HPDE6-E6E7 (cell line): ENCODE results near the gene SMARCB1.

Source experiments
- DNase-seq: peaks from one replicate; pipeline ENCODE4 v3.0.0; 2011; ENCODE audit warnings: missing footprints; ENCODE audit errors: extremely low spot score

Gene SMARCB1

DNA sequence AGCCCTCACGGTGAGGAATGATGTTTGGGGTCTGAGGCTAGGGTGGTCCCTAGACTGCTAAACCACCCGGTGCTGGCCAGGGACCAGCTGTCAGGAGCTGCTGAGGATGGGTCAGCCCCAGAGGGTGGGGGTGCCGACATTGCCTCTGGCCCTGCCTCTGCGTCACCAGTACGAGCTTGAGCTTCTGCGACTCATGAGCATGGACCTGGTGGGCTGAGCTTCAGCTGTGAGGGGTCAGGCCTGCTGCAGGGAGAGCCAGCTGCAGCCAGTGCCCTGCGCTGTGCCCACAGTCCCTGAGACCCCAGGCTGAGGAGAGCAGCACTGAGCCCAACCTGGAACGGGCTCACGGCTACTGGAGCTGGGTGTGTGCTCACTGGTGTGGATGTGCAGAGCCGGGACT is 45.0 kb downstream of the SMARCB1 start:
- DNase-seq: no peak

DNA sequence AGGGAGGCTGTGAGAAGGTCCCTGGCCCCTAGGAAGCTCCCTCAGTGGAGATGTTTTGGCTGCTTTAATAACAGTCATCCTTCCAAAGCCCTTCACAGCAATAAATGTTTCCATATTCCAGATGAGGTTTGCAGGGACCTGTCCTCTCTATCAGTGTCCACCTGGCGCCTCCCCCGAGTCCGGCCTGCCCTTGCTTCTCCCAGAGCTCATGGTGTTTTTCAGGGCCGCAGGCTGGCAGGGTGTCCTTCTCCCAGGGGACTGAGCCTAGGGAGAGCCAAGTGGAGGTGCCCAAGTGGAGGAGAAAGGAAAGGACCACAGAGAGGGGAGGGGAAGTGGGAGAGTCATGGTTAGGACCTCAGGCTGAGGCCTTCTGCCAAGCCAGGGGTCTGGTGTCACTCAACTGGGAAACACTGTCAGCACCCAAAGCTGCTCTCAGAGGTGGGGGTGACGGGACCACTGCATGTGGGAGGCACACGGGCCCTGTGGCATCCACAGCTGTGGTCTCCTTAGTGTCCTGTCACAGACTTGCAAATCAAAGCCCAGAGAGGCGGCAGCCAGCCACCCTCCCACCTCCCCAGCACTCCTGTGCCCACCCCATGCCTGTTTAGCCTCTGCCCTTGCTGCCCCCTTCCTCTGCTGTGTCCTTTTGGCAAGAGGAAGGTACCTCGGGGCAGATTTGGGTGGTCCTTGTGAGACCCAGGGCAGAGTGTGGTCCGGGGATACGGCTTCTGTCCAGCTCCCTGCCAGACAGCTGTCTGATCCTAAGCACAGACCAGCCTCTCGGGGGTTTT is 45.7 kb downstream of the SMARCB1 start:
- DNase-seq: no peak

DNA sequence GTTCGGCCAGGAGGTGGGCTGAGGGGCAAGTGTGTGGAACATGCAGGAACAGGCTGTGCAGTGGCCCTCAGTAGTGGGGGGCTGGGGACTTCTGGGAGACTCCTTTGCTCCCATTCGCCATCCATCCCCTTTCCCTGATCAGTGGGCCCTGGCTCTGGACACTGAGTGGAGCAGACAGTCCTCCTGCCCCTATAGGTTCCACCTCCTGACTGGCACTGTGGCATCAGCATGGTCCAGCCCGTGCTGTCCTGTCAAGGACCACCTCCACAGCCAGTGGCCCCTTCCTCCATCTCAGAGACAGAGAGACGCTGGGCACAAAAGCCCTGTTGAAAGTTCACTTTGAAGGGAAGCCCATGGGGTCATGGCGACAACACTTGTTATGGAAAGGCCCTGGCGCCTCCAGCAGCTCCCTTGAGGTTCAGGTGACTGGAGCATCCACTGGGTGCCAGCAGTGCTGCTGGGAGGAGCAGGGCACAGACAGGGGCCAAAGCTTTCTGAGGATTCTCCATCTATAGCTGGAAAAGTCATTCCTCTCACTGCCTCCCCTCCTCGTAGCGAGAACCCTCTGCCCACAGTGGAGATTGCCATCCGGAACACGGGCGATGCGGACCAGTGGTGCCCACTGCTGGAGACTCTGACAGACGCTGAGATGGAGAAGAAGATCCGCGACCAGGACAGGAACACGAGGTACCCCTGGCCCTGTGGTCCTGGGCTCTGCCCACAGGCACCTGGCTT is 46.4 kb downstream of the SMARCB1 start:
- no peak for DNase-seq

DNA sequence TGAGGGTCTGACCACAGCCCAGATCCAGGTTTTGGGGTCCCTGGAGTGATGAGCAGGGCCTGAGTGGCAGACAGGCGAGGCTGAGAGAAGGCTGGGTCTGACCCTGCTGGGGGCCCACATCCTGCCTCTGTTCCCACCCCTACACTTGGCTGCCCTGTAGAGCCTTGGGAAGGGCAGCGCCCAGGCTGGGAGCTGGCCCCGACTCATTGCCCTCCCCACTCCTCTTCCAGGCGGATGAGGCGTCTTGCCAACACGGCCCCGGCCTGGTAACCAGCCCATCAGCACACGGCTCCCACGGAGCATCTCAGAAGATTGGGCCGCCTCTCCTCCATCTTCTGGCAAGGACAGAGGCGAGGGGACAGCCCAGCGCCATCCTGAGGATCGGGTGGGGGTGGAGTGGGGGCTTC is 47.1 kb downstream of the SMARCB1 start:
- no peak for DNase-seq

DNA sequence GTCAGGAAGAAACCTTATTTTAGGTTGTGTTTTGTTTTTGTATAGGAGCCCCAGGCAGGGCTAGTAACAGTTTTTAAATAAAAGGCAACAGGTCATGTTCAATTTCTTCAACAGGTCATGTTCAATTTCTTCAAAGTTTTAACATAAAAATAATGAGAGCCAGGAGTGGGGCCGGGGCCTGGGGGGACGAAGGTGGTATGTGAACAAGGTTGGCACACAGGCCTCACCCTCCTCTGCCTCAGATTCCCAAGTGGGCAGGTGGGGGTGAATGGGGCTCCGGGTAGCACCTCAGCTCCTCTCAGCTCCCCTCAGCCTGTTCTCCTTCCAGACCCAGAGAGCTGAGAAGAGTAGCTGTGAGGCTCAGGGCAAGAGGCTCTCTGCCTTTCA is 47.6 kb downstream of the SMARCB1 start:
- no peak for DNase-seq

DNA sequence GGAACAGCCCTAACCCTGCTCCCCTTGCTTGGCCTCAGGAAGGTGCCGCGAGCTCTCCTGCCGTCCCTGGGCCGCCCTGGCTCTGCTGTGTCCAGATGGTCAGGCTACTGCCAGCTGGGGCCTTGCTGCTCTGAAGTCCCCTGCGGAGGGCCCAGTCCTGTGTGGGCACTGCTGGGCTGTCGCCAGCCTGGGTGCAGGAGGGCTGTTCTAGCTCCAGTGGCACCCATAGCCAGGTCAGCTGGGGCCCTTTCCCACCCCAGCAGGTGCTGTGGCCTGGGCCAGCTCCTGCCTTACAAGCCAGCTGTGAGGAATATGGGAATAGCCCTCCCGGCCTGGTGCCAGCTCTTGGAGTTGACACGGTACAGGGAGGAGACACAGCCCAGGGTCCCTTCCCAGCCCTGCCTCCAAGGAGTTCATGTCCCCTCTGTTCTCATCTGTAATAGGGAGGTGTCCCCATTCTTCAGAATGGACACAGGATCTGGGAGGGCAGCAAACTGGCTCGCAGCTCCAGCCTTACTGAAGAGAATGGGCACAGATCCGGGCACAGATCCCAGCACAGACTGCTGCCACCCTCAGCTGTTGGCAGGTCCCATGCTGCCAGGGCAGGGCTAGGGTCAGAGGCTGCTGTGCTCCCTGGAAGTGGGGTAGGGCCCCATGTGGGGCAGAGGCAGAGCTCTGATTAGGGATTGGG is 48.2 kb downstream of the SMARCB1 start:
- no peak for DNase-seq

DNA sequence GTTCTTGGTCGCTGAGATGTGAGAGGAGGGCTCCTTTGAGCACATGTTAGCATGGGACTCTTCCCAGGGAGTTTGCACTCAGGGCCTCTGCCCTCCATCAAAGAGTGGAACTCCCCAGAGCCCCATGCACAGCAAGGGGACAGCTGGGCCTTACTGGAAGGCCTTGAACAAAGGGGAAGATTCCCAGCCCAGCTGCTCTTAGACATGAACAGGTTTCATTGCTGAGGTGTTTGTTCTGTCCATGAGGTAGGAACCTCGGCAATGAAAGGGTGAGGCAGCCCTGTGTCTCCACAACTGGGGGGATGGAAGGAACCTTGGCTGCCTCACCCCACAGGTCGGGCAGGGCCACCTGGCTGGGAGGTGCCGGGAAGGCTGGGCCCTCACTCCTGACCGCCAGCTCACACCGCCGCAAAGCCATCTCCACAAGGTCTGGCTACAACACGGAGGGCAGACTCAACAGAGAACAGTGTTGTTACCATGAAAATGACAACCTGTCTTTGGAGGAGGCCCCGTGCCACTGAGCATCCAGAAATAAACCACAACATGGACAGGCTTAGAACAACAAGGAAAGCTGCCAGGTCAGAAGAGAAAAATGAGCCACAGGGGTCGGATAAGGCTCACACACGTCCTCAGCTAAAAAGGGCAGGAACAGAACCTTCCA is 48.8 kb downstream of the SMARCB1 start:
- no peak for DNase-seq

DNA sequence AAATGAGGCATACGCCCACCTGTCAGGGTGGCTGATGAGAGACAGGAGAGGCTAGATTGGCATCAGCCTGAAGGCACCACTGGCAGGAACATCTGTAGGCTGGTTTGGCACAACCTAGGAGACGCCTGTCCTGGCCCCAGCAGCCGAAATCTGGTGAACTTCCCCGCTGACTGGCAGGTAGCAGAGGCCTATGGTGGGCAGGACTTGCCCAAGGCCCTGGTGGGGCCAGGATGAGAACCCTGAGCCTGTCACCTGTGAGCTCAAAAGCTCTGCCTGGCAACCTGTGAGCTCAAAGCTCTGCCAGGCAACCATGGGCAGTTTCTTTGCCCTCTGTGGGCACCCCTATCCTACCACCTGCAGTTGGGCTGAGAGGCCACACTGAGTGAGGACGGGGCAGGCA is 49.5 kb downstream of the SMARCB1 start:
- DNase-seq: no peak

DNA sequence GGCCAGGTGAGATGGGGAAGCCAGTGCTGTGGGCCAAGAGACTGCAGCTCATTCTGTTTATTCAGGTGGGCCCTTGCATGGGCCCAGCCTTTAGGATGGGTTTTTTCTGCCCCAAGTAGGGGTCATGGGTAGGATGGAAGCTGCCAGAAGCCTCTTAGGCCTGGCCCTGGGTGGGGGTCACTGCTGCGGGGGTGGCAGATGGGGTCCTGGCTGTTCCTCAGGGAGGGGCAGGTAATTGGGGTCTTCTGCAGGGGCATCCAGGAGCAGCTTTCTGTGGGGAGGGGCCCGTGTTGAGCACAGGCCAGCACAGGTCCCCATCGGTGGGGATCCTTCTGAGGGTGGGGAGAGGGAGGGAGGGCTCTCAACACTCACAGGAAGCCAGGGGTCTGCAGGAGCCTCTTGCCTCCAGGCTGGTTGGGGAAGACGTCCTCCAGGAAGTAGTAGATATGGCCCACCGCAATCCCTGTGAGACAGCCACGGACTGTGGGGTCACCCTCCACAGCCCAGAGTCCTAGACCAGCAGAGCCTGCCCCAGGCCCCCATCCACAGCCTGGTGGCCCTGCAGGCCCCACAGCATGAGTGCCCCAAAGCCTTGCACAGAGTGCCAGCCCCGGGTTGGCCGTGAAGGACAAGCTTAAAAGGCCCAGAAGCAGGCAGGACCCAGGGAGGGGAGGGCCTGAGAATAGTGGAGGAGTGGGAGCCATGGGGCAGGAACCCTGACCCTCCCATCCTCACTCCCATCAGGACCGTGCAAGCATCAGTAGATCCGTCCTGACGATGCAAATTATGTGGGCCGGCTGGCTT is 50.1 kb downstream of the SMARCB1 start:
- DNase-seq: no peak

DNA sequence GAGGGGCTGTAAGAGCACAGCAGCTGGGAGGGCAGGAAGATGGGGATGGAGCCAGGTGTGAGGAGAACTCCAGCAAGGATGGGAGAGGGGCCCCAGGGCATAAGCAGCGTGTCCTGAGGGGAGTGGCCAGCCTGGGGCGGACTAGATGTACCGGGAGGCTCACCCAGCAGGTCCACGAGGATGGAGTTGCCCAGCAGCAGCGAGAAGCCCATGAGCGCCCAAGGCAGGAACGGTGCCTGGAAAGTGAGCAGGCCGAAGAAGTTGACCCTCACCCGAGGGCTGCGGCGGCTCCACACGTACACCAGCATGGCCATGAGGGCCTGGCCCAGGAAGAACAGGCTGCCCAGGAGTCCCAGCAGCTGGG is 50.7 kb downstream of the SMARCB1 start:
- no peak for DNase-seq

DNA sequence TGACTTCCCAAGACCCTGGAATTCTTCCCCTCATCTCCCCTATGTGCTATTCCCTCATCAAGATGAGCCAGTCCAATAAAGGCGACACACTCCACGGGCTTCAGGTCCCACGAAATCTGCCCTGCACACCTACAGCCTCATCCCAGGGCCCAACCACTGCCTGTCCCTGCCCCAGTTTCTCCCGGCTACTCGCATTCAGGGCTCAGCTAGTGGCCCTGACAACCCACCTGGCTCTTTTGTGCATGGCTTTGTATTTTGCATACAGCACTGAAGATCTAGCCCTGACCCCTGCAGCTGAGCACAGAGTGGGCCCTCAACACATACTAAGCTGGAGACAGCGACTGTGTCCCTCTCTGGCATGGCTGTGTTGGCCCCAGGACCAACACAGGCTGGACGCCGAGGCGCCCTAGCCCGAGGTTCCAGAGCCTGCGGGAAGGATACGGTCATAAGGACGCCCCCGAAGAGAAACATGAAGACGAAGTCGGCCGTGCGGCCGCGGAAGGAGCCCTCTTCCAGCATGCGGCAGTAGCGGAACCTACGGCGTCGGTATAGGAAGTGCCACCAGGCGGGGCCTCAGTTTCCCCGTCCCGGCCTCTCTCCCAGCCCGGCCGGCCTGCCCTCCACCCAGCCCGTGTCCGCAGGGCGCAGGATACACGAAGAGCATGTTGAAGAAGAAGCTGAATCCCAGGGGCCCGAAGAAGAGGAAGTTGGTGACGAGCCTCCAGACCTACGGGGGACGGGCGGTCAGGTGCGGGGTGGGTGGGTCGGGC is 51.3 kb downstream of the SMARCB1 start:
- DNase-seq: no peak

DNA sequence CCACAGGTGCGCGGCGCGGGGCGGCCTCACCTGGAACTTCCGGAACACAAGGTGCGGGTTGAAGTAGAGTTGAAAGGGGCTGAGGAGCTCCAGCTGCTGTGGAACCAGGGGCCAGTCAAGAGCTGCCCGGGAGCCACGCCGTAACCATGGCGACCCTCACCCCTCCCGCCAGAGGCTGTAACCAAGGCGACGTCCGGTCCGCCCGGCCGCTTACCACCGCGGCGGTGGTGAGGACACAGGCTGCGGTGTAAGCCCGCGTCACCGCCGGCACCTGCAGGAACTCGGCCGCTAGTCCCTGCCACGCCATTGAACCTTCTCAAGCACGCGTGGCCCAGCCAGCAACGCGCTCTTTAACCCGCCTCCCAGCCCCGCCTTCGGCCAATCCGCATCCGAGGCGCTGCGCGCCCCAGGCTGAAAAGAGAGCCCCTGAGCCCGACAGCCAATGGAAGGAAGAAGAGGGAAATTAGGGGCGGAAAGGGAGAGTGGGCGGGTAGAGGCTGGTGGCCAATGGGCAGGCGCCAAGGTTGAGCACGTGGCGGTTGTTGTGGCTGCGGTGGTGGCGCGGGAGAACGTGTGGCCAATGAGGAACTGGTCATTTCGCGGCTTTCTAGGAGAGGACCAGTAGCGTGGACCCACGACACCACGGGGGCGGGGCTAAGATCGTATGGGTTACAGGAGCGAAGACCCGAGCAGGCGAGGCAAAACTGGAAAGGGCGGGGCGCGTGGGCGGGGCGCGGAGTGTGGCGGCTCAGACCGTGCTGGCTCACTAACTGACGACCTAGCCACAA is 52.1 kb downstream of the SMARCB1 start, which contains the start of gene DERL3:
Gene DERL3 (minus strand): TSS at position 326 of the 788 bp plus-strand sequence. CDS start 19 bp downstream, at position 307.
- DNase-seq: peak; percentile 95

DNA sequence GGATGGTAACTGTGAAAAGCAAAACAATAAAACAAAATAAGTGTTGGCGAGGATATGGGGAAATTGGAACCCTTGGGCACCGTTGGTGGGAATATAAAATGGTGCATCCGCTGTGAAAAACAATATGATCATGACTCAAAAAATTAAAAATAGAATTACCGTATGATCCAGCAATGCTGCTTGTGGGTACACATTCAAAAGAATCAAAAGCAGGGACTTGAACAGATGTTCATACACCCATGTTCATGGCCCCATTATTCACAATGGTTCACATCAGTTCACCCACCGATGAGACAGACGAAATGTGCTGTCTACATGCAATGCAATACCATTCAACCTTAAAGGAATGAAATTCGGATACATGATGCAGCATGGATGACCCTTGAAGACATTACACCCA is 53.3 kb downstream of the SMARCB1 start:
- DNase-seq: no peak

DNA sequence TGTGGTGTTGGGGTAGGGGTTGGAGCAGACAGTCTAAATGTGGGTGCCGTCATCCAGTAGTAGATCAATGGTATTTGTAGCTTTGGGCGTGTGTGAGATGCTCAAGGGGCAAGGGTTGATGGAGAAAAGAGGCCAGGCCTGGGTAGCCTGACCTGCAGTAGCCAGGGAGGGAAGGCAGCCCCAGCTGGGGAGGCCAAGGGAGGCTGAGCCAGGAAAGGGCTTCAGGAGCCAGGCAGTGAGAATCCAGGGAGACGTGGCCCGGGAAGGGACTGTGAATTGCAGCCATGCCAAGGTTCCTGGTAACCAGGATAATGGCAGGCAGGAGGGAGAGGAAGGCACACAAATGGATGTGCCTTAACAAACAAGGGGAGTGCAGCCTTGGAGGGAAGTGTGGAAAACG is 54.5 kb downstream of the SMARCB1 start:
- no peak for DNase-seq

DNA sequence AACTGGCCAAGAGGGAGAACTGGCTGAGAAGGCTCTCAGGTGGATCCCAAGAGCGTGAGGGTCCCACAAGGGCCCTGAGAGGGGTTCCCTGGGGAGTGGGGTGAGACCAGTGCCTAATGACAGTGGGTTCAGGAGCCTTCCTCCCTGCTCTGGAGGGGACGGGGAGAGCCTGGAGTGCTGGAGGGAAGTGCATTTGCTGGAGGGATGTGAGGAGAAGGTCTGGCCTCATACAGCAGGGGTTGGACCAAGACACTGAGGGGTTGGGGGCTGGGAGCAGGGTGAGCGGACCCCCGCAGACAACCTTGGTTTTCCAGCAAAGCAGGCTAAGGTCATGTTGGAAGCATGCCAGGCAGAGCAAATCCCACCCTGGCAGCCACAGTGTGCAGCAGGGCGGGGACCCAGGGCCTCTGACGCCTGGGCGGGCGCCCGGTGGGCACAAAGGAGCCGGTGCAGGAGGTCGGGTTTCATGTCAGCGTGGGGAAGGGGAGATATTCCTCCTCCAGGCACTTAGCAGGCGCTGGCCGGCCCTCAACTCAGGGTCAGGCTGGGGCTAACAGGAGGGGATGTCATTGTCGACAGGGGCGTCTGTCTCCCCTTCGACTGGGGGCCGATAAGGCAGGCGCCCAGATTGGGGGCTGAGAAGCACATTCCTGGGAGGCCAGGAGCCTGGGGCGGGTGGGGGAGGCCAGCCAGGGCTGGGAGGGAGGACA is 55.1 kb downstream of the SMARCB1 start:
- DNase-seq: no peak

DNA sequence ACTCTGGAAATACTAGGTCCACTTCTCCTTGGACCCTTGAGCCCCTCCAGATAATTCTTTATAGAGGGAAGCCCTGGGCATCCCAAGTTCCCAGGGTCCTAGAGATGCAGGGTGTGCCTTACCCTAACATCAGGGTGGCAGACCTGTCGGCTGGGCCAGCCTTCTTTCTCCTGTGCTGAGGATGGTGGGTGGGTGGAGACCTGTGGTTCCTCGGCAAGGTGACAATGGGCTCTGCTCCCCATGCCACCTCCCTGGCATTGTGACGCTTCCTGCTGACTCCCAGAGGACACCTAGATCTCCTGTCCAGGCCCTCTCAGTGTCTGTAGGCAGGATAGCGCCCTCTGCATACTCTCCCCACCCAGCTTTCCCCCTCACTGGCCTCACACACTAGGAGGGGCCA is 55.8 kb downstream of the SMARCB1 start:
- no peak for DNase-seq

DNA sequence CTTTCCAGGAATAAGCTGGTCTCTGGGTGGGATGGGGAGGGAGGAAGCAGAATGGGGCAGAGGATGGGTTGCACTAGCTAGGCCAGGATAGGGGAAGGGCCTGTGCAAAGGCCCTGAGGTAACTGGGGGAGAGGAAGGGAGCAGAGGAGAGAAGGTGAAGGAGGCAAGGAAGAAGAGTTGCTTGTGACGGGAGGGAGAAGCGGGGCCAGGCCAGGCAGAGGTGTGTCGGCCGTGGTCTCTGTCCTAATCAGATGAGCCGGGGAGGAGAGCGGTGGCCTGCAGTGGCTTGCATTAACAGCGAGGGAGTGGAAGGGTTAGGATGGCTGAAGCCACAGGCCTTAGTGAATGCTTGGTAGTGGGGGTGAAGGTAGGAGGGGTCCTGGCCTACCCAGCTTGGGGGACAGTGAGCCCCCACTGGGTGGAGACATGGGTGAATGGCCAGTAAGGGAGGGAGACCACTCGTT is 58.0 kb downstream of the SMARCB1 start:
- DNase-seq: no peak

DNA sequence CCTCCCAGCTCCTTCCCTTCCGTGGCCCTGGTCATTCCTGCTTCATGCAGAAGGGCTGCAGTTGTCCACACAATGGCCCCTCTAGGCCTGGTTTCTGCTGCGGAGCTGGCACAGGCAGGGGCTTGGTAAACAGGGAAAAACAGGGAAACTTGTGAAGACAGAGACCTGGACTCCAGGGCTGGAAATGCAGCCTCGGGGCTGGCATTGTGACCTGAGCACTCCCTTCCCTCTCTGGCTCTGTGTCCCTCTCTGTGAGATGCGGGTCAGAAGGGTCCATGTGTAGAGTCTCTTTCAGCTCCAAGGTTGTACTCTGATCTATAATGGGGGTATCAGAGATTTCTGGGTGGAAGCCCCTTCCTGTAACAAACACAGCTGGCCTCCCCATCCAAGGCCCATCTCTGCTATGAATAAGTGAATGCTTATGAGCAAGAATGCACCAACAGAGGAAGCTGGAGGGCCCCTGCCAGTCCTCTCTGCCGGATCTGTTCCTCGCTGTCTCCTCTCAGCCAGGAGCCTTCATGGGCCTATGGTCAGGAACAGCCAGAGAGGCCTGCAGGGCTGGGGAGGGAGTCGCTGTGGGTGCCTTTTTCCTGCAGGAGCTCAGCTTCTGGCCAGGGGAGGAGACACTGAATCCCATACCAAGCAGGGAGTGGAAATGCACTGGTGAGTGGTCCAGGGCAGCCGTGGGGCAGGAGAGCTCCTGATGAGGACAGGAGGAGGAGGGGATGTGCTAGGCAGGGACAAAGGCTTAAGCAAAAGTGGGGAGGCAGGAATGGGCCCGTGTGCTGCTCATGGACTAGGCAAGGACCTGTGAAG is 58.7 kb downstream of the SMARCB1 start:
- no peak for DNase-seq
